Measurements from ENCODE around the gene ZNF385B. TPM values are rescaled to one million over a fixed set of nuclear protein-coding genes. Genes with fewer than 3 reads are reported as not detected.
A peak's percentile ranks its signal among the peaks of the same experiment; 100 is the strongest.

ZNF385B gene
- total and polyA plus RNA-seq, 2 experiments from 2014 or later: 2.7 to 8.2 TPM

- no peak overlapping the region for H3K4me3 ChIP-seq
- TF ChIP-seq, protein P1, sequence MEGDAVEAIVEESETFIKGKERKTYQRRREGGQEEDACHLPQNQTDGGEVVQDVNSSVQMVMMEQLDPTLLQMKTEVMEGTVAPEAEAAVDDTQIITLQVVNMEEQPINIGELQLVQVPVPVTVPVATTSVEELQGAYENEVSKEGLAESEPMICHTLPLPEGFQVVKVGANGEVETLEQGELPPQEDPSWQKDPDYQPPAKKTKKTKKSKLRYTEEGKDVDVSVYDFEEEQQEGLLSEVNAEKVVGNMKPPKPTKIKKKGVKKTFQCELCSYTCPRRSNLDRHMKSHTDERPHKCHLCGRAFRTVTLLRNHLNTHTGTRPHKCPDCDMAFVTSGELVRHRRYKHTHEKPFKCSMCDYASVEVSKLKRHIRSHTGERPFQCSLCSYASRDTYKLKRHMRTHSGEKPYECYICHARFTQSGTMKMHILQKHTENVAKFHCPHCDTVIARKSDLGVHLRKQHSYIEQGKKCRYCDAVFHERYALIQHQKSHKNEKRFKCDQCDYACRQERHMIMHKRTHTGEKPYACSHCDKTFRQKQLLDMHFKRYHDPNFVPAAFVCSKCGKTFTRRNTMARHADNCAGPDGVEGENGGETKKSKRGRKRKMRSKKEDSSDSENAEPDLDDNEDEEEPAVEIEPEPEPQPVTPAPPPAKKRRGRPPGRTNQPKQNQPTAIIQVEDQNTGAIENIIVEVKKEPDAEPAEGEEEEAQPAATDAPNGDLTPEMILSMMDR (IDR thresholded peaks at IDR 0.05; ENCODE audit: low read depth, low read length): no peak
- H3K9me3 ChIP-seq (ENCODE audit: low read depth): no peaks in the 10 kb centered on the region
- no peaks in the 10 kb centered on the region for H3K27me3 ChIP-seq
- no peak overlapping the region for H3K27ac ChIP-seq
- peaks cover 7% of the 10 kb centered on the region for H3K4me1 ChIP-seq (ENCODE audit: low read depth)
- DNase-seq (ENCODE audit: low read depth in 1 of 2, low spot score in 1 of 2): no peak
- no peaks in the 10 kb centered on the region for H3K36me3 ChIP-seq
These were observed 241.4 kb downstream of the ZNF385B start for GRCh38 chr2:179619947-179620467.

DNA sequence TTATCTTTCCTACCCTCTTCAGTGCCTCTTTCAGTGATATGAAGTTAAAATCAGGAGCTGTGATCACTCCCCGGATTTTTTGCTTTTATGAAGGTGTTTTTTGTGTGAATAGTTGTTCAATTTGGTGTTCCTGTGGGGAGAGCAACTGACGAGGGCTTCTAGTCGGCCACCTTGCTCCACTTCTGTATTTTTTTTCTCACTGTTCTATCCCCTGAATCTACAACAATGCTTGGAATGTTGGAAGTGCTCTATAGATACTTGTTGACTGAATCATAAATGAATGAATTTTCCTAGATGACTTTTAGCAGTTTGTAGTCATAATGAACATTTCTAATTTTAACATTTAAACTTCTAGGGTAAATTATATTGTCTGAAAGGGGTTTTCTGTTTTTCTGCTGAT, 247.3 kb downstream of the ZNF385B start:
- H3K27ac ChIP-seq: no peak overlapping the region
- H3K27me3 ChIP-seq: no peaks in the 10 kb centered on the region
- H3K4me1 ChIP-seq (ENCODE audit: low read depth): peaks cover 2% of the 10 kb centered on the region
- DNase-seq (ENCODE audit: low read depth in 1 of 2, low spot score in 1 of 2): no peak
- no peak overlapping the region for H3K4me3 ChIP-seq
- H3K36me3 ChIP-seq: no peaks in the 10 kb centered on the region
- no peaks in the 10 kb centered on the region for H3K9me3 ChIP-seq (ENCODE audit: low read depth)
- TF ChIP-seq, protein P1 (IDR thresholded peaks at IDR 0.05; ENCODE audit: low read depth, low read length): no peak

DNA sequence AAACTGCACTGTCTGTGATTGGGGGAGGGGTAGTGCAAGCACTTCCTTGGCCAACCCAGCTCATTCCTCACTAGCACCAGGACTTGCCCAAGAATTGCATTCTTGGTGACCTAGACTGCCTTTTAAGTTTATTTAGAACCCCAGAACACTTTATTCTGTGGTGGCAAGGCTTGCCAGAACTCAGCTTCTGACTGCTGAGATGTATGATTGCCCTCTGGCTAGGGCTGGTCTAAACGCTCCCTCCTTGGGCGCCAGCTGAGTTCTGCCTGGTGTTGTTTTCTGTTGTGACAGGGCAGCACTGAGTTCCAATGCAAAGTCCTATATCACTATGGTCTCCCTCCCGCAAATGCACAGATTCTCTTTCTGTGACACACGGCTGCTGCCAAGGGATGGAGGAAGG, 247.7 kb downstream of the ZNF385B start:
- Histone ChIP-seq H3K4me3 (no peak overlapping the region), H3K27ac (no peak overlapping the region), H3K36me3 (no peaks in the 10 kb centered on the region), H3K9me3 (ENCODE audit: low read depth) (no peaks in the 10 kb centered on the region), H3K4me1 (ENCODE audit: low read depth) (peaks cover 2% of the 10 kb centered on the region), H3K27me3 (no peaks in the 10 kb centered on the region)
- TF ChIP-seq, protein P1 (IDR thresholded peaks at IDR 0.05; ENCODE audit: low read depth, low read length): no peak
- DNase-seq (ENCODE audit: low read depth in 1 of 2, low spot score in 1 of 2): peak in 1 of 2 donors; percentile 3

DNA sequence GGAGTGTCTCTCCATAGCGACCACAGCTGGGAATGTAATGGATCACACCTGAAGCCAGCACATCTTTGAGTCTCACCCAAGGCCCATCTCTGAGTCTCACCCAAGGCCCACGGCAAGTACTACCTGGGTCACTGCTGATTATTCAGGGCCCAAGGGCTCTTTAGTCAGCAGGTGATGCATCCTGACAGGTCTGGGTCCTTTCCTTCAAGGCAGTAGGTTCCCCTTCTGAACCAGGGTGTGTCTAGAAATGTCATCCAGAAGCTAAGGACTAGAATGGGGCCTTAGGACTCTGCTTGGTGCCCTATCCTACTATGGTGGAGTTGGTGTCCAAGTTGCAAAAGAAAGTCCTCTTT, 248.1 kb downstream of the ZNF385B start:
- Histone ChIP-seq H3K36me3 (no peaks in the 10 kb centered on the region), H3K27me3 (no peaks in the 10 kb centered on the region), H3K4me3 (no peak overlapping the region), H3K9me3 (ENCODE audit: low read depth) (no peaks in the 10 kb centered on the region), H3K4me1 (ENCODE audit: low read depth) (peaks cover 2% of the 10 kb centered on the region), H3K27ac (no peak overlapping the region)
- DNase-seq (ENCODE audit: low read depth in 1 of 2, low spot score in 1 of 2): no peak
- TF ChIP-seq, protein P1 (IDR thresholded peaks at IDR 0.05; ENCODE audit: low read depth, low read length): no peak

GRCh38 chr2:179612591-179613298, 248.7 kb downstream of the ZNF385B start:
- Histone ChIP-seq H3K9me3 (ENCODE audit: low read depth) (no peaks in the 10 kb centered on the region), H3K4me1 (ENCODE audit: low read depth) (peaks cover 2% of the 10 kb centered on the region), H3K36me3 (no peaks in the 10 kb centered on the region), H3K27me3 (no peaks in the 10 kb centered on the region), H3K27ac (no peak overlapping the region), H3K4me3 (no peak overlapping the region)
- no peak for DNase-seq (ENCODE audit: low read depth in 1 of 2, low spot score in 1 of 2)
- TF ChIP-seq, protein P1 (IDR thresholded peaks at IDR 0.05; ENCODE audit: low read depth, low read length): no peak
